Measurements from ENCODE around the gene RPL36. TPM values are rescaled to one million over a fixed set of nuclear protein-coding genes. Genes with fewer than 3 reads are reported as not detected.

The RPL36 gene
- polyA plus RNA-seq, 2 of the 4 experiments (the other 2 are of a cell fraction) = 368 to 1,385 TPM

DNA sequence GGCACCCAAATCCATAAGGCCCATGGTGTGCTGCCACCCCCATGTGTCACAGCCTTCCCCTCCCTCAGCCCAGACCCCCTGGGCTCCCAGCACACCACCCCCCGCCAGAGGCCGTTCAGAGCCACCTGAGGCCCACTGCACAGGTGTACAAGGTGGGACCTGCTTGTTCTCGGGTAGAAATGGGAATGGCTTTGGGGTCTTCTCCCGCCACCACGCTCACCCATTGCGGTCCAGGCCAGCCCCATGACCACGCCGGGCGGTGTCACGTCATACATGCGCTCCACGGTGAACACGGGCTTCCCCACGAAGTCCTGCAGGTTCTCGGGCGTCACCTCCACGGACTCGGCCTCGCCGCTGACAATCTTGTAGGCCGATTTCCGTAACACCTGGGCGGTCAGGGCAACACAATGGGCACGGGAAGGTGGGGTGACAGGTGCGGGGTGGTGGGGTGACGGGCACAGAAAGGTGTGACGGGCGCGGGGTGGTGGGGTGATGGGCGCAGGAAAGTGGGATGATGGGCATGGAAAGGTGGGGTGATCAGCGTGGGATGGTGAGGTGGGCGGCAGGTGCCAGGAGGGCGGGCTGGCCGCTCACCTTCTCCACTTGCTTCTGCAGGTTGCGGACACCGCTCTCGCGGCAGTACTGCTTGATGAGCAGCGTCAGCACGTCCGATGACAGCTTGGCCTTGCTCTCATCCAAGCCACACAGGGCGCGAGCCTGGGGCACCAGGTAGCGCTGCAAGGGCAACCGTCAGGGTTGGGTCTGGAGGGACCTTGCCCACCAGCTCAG lies 4.3 kb downstream of the RPL36 start:
- TF ChIP-seq PHF8 (IDR thresholded peaks at IDR 0.05; ENCODE audit: borderline replicate concordance, low read depth) (no peak), JUN (IDR thresholded peaks at IDR 0.05) (0 out of 5 replicates have a peak, but pooled peaks of 1 of the 2 experiments have one; percentile 22)
- Histone ChIP-seq H3K9me3 (no peaks in the 10 kb centered on the region), H3K4me3 (no peak overlapping the region), H3K4me1 (peaks cover 13% of the 10 kb centered on the region), H3K4me2 (no peak overlapping the region), H3K27ac (no peak overlapping the region)
- FAIRE-seq = no peak
- ChIA-PET POLR2A (no interaction called here), CTCF (no interaction called here)
- no peak for DNase-seq (ENCODE audit: low read depth in 1 of 2, low spot score in 1 of 2)
- ATAC-seq = no peak
- WGBS (ENCODE audit: missing lambda C conversion rate) = 86% methylated on average over 8 of the region's 45 CpGs

DNA sequence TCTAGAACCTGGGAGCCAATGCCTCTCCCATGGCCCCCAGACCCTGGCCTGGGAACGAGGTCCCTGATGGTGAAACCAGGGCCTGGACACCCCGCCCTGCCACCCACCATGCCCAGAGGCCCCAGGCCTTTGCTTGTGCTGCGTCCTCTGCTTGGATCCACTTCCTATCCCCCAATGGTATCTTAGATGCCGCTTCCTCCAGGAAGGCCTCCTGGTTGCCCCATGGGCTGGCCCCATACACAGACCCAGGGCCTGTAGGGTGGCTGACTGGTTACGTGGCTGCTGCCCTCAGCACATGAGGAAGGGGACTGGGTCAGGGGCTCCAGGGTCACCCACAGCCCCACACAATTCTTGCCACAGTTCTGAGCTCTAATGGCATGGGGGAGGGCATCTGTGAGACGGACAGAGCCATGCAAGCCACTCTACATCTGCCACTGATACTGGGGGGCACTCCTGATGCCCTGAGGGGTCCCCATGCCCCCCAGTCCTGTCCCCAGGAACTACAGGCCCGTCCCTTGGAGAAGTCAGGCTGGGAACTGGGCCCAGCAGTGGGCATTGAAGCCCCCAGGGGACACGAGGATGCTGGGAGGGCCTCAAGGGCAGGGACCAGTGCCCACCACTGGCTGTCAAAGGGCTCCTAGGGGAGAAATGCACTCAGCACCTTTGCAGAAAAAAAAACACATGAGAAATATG lies 5.0 kb downstream of the RPL36 start:
- TF ChIP-seq ZFP36 (IDR thresholded peaks at IDR 0.05; ENCODE audit: borderline replicate concordance, partially characterized antibody) = peak; percentile 95
- no peak for TF ChIP-seq CBX2 (IDR thresholded peaks at IDR 0.05; ENCODE audit: borderline replicate concordance, low read depth)
- WGBS (ENCODE audit: missing lambda C conversion rate) = 94% methylated on average over 3 of the region's 8 CpGs
- FAIRE-seq = no peak
- ChIA-PET POLR2A (no interaction called here), CTCF (no interaction called here)
- no peak overlapping the region for H3K4me3 ChIP-seq
- no peak for ATAC-seq
- DNase-seq (ENCODE audit: low read depth in 1 of 2, low spot score in 1 of 2) = no peak
- H3K4me1 ChIP-seq = peaks cover 13% of the 10 kb centered on the region
- no peaks in the 10 kb centered on the region for H3K9me3 ChIP-seq
- no peak overlapping the region for H3K27ac ChIP-seq
- no peak overlapping the region for H3K4me2 ChIP-seq

GRCh38 chr19:5695649-5696195 lies 5.6 kb downstream of the RPL36 start:
- ATAC-seq (no peak), FAIRE-seq (no peak), DNase-seq (ENCODE audit: low read depth in 1 of 2, low spot score in 1 of 2) (no peak)
- peaks cover 13% of the 10 kb centered on the region for H3K4me1 ChIP-seq
- H3K4me2 ChIP-seq = no peak overlapping the region
- peak in 1 of 2 experiments; percentile 23; a peak in 1 of 5 replicates for TF ChIP-seq JUN (IDR thresholded peaks at IDR 0.05)
- TF ChIP-seq MYC (IDR thresholded peaks at IDR 0.05; ENCODE audit: borderline replicate concordance, low read length) = no peak
- no peaks in the 10 kb centered on the region for H3K9me3 ChIP-seq
- no peak overlapping the region for H3K4me3 ChIP-seq
- WGBS (ENCODE audit: missing lambda C conversion rate) = 97% methylated on average over 11 of the region's 28 CpGs
- H3K27ac ChIP-seq = no peak overlapping the region
- ChIA-PET POLR2A (no interaction called here), CTCF (no interaction called here)

- POLR2A ChIA-PET = no interaction called here
- H3K27ac ChIP-seq = no peak overlapping the region
- ATAC-seq (no peak), DNase-seq (ENCODE audit: low read depth in 1 of 2, low spot score in 1 of 2) (no peak), FAIRE-seq (no peak)
- H3K4me3 ChIP-seq = no peak overlapping the region
- H3K4me2 ChIP-seq = no peak overlapping the region
- H3K4me1 ChIP-seq = peaks cover 13% of the 10 kb centered on the region
- TF ChIP-seq RARB (CRISPR knock-in tag; IDR thresholded peaks at IDR 0.05) (no peak), RNF2 (IDR thresholded peaks at IDR 0.05; ENCODE audit: borderline replicate concordance, low read depth) (no peak), KDM5A (IDR thresholded peaks at IDR 0.05) (no peak), POLR2A (IDR thresholded peaks at IDR 0.05; ENCODE audit: low read length) (no peak)
- TF ChIP-seq, protein P1, sequence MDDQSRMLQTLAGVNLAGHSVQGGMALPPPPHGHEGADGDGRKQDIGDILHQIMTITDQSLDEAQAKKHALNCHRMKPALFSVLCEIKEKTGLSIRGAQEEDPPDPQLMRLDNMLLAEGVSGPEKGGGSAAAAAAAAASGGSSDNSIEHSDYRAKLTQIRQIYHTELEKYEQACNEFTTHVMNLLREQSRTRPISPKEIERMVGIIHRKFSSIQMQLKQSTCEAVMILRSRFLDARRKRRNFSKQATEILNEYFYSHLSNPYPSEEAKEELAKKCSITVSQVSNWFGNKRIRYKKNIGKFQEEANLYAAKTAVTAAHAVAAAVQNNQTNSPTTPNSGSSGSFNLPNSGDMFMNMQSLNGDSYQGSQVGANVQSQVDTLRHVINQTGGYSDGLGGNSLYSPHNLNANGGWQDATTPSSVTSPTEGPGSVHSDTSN (IDR thresholded peaks at IDR 0.05) = no peak
- TF ChIP-seq, protein P2, sequence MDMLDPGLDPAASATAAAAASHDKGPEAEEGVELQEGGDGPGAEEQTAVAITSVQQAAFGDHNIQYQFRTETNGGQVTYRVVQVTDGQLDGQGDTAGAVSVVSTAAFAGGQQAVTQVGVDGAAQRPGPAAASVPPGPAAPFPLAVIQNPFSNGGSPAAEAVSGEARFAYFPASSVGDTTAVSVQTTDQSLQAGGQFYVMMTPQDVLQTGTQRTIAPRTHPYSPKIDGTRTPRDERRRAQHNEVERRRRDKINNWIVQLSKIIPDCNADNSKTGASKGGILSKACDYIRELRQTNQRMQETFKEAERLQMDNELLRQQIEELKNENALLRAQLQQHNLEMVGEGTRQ (IDR thresholded peaks at IDR 0.05) = no peak
- CTCF ChIA-PET = no interaction called here
- WGBS (ENCODE audit: missing lambda C conversion rate) = 91% methylated on average over 13 of the region's 42 CpGs
- no peaks in the 10 kb centered on the region for H3K9me3 ChIP-seq
Observed at GRCh38 chr19:5696196-5697021, 6.3 kb downstream of the RPL36 start.
